Gastroesophageal sphincter (tissue), 4 donors: ENCODE data around the gene LITAFD. TPM values are rescaled to one million over a fixed set of nuclear protein-coding genes. Genes with fewer than 3 reads are reported as not detected.

Experiments used
- ATAC-seq: fragments of 150-250 bp; one replicate; pipeline ENCODE4 v1.9.1; 2016; ENCODE audit warnings: mild to moderate bottlenecking, moderate library complexity
- H3K27ac ChIP-seq, 4 donors: fragments of 200-600 bp; sonication (generic) in 3 of 4; 1 replicate in 3 of 4; 2 replicates in 1 of 4; pipeline ENCODE4 v1.5.1; 2016 to 2019
- H3K27me3 ChIP-seq: fragments of 200-600 bp; sonication (generic); one replicate; pipeline ENCODE4 v1.5.1; 2019
- H3K36me3 ChIP-seq, 2 donors: fragments of 200-600 bp; sonication (generic); one replicate each; pipeline ENCODE4 v1.5.1; 2019; ENCODE audit warnings: control low read depth in 1 of 2
- H3K4me1 ChIP-seq, 3 donors: fragments of 200-600 bp; sonication (generic); 1 replicate in 2 of 3; 2 replicates in 1 of 3; pipeline ENCODE4 v1.5.1; 2016 to 2019; ENCODE audit warnings: control low read depth in 2 of 3
- H3K4me3 ChIP-seq, 2 donors: fragments of 200-600 bp; sonication (generic); one replicate each; pipeline ENCODE4 v1.5.1; 2019; ENCODE audit warnings: mild to moderate bottlenecking in 1 of 2, moderate library complexity in 1 of 2
- H3K9me3 ChIP-seq, 3 donors: fragments of 200-600 bp; sonication (generic); one replicate each; pipeline ENCODE4 v1.5.1; 2017 to 2019; ENCODE audit warnings: control low read depth in 2 of 3
- CTCF ChIP-seq, 4 experiments: fragments of 200-600 bp in 2 of 4; fragments of 450-650 bp in 2 of 4; sonication (generic) in 1 of 4; IDR thresholded peaks; one replicate each; pipeline ENCODE4 v1.5.1; 2017 to 2019; ENCODE audit warnings: antibody characterized with exemption in 4 of 4, mild to moderate bottlenecking in 2 of 4, moderate library complexity in 2 of 4
- EP300 ChIP-seq: sonication (generic); formaldehyde crosslinking; IDR thresholded peaks from one replicate; pipeline ENCODE4 v1.6.1; 2017; ENCODE audit warnings: antibody characterized with exemption, mild to moderate bottlenecking
- POLR2A ChIP-seq, 2 donors: fragments of 450-650 bp; IDR thresholded peaks; one replicate each; pipeline ENCODE4 v1.6.1; 2017; ENCODE audit warnings: antibody characterized with exemption in 2 of 2, mild to moderate bottlenecking in 2 of 2, moderate library complexity in 1 of 2
- POLR2AphosphoS5 ChIP-seq: sonication (generic); formaldehyde crosslinking; IDR thresholded peaks from one replicate; pipeline ENCODE4 v1.6.1; 2017; ENCODE audit warnings: antibody characterized with exemption
- WGBS, 2 donors: methylation state at CpG; one replicate each; pipeline ENCODE4 v1.1.5; 2018; ENCODE audit warnings: low coverage in 1 of 2; 5-methylcytosine and 5-hydroxymethylcytosine counted together
- total RNA-seq, 4 donors: library from RNA; depleted of rRNA; stranded (reverse); fragments of >200 nt; gene quantifications; one replicate each; pipeline ENCODE4 v1.1.0, GENCODE V29; 2016

LITAFD gene
- total RNA-seq, 4 donors from 2014 or later = not detected

GRCh38 chr16:8919089-8919933, 37.2 kb downstream of the LITAFD start:
- no peaks in the 10 kb centered on the region for H3K9me3 ChIP-seq
- no peak overlapping the region for H3K4me3 ChIP-seq
- no peaks in the 10 kb centered on the region for H3K27me3 ChIP-seq
- H3K4me1 ChIP-seq = peaks cover 0 to 6% (median 0%) of the 10 kb centered on the region in 3 donors
- H3K27ac ChIP-seq = no peak overlapping the region
- no peak for ATAC-seq
- 68 to 84% methylated on average over 8 to 10 of the region's 18 CpGs for WGBS, 2 donors
- H3K36me3 ChIP-seq = peaks cover 0 to 92% of the 10 kb centered on the region in 2 donors
- TF ChIP-seq EP300 (no peak), CTCF (IDR thresholded peaks at IDR 0.05) (no peak), POLR2AphosphoS5 (no peak), POLR2A (IDR thresholded peaks at IDR 0.05) (no peak)

GRCh38 chr16:8919934-8920462, 37.8 kb downstream of the LITAFD start:
- TF ChIP-seq EP300 (no peak), CTCF (IDR thresholded peaks at IDR 0.05) (no peak), POLR2AphosphoS5 (no peak), POLR2A (IDR thresholded peaks at IDR 0.05) (no peak)
- no peak for ATAC-seq
- no peak overlapping the region for H3K27ac ChIP-seq
- H3K27me3 ChIP-seq = no peaks in the 10 kb centered on the region
- peaks cover 0 to 9% (median 0%) of the 10 kb centered on the region in 3 donors for H3K4me1 ChIP-seq
- 92 to 93% methylated on average over 10 to 11 of the region's 11 CpGs for WGBS, 2 donors
- peaks cover 0 to 86% of the 10 kb centered on the region in 2 donors for H3K36me3 ChIP-seq
- no peak overlapping the region for H3K4me3 ChIP-seq
- no peaks in the 10 kb centered on the region for H3K9me3 ChIP-seq

DNA sequence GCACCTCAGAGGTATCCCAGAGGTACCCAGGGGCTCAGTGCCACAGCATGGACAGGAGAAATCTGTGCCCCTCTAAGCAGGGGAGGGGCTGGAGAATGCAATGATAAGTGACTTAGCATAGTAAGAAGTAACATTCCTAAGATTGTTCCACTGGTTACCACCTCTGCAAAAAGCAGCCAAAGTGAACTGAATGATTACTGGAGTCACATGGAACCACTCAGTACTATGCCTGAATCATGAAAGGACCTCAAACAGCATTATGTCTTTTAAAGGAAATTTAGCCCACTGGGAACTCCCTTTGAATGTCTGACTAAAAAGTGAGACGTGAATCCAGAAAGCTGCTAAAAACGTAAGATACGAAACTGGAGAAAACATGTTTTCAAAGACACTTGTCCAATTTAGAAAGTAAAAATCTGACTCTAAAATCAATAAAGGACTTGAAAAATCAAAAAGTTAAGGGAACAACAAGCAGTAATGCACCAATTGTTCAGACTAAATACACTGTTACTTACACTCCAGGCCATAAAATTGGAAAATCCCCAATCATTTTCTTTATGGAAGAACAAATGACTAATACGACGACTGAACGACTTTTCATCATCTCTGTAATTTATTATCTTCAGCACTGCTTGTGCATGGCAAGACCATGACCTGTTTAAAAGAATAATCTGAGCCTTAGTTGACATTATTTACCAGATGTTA, 38.6 kb downstream of the LITAFD start:
- Histone ChIP-seq H3K4me3 (no peak overlapping the region), H3K4me1 (peaks cover 0 to 9% (median 0%) of the 10 kb centered on the region in 3 donors), H3K27ac (no peak overlapping the region), H3K36me3 (peaks cover 0 to 78% of the 10 kb centered on the region in 2 donors), H3K27me3 (no peaks in the 10 kb centered on the region), H3K9me3 (no peaks in the 10 kb centered on the region)
- WGBS, 2 donors = 77 to 81% methylated on average over 6 of the region's 6 CpGs
- no peak for ATAC-seq
- TF ChIP-seq CTCF (IDR thresholded peaks at IDR 0.05) (no peak), POLR2A (IDR thresholded peaks at IDR 0.05) (no peak), POLR2AphosphoS5 (no peak), EP300 (no peak)

- no peaks in the 10 kb centered on the region for H3K27me3 ChIP-seq
- 82 to 87% methylated on average over 5 to 6 of the region's 10 CpGs for WGBS, 2 donors
- no peak for TF ChIP-seq CTCF (IDR thresholded peaks at IDR 0.05)
- TF ChIP-seq EP300 = no peak
- TF ChIP-seq POLR2AphosphoS5 = no peak
- no peak for TF ChIP-seq POLR2A (IDR thresholded peaks at IDR 0.05)
- no peak overlapping the region for H3K4me3 ChIP-seq
- peaks cover 0 to 9% (median 0%) of the 10 kb centered on the region in 3 donors for H3K4me1 ChIP-seq
- H3K27ac ChIP-seq = no peak overlapping the region
- peaks cover 0 to 76% of the 10 kb centered on the region in 2 donors for H3K36me3 ChIP-seq
- no peaks in the 10 kb centered on the region for H3K9me3 ChIP-seq
- no peak for ATAC-seq
Measured at GRCh38 chr16:8921347-8921984, 39.3 kb downstream of the LITAFD start.
